Activated naive CD8-positive, alpha-beta T cell treated with anti-CD3 and anti-CD28 coated beads, Interleukin-2, amount 10 ng/mL, durations not matched to agents 7 days and 5 days (primary cell): Measurements from ENCODE around the gene BRMS1. TPM values are rescaled to one million over a fixed set of nuclear protein-coding genes. Genes with fewer than 3 reads are reported as not detected.

ENCODE experiments used
- ATAC-seq: fragments of 150-1000 bp; cut with Tn5 transposase; one replicate; pipeline ENCODE4 v1.10.0; 2021; ENCODE audit warnings: low read depth, moderate library complexity
- POLR2A ChIA-PET: fragments of 350-600 bp; sonication (Branson Sonifier 250); formaldehyde crosslinking; loops from one replicate; lab custom pipeline; 2021; ENCODE audit warnings: antibody characterized with exemption; lab: Charles Lee
- DNase-seq: peaks from one replicate; pipeline ENCODE4 v3.0.0; 2021
- H3K27ac Mint-ChIP-seq: one replicate; pipeline ENCODE4 v1.8.0; 2022; ENCODE audit warnings: mild to moderate bottlenecking, mixed read lengths
- H3K27me3 Mint-ChIP-seq: one replicate; pipeline ENCODE4 v1.8.0; 2022; ENCODE audit warnings: mild to moderate bottlenecking, moderate library complexity, mixed read lengths
- H3K36me3 Mint-ChIP-seq: one replicate; pipeline ENCODE4 v1.8.0; 2021; ENCODE audit warnings: mild to moderate bottlenecking, mixed read lengths
- H3K4me1 Mint-ChIP-seq: one replicate; pipeline ENCODE4 v1.8.0; 2021; ENCODE audit warnings: mixed read lengths
- H3K4me3 Mint-ChIP-seq: one replicate; pipeline ENCODE4 v1.8.0; 2022; ENCODE audit warnings: mild to moderate bottlenecking, moderate library complexity, mixed read lengths
- H3K9me3 Mint-ChIP-seq: one replicate; pipeline ENCODE4 v1.8.0; 2021; ENCODE audit warnings: mixed read lengths
- total RNA-seq, 2 experiments: library from RNA; stranded (reverse); gene quantifications; one replicate each; pipeline ENCODE4 v1.2.3, GENCODE V29; 2021

Gene BRMS1
- total RNA-seq, 2 experiments from 2014 or later: 45.4 to 47.8 TPM

DNA sequence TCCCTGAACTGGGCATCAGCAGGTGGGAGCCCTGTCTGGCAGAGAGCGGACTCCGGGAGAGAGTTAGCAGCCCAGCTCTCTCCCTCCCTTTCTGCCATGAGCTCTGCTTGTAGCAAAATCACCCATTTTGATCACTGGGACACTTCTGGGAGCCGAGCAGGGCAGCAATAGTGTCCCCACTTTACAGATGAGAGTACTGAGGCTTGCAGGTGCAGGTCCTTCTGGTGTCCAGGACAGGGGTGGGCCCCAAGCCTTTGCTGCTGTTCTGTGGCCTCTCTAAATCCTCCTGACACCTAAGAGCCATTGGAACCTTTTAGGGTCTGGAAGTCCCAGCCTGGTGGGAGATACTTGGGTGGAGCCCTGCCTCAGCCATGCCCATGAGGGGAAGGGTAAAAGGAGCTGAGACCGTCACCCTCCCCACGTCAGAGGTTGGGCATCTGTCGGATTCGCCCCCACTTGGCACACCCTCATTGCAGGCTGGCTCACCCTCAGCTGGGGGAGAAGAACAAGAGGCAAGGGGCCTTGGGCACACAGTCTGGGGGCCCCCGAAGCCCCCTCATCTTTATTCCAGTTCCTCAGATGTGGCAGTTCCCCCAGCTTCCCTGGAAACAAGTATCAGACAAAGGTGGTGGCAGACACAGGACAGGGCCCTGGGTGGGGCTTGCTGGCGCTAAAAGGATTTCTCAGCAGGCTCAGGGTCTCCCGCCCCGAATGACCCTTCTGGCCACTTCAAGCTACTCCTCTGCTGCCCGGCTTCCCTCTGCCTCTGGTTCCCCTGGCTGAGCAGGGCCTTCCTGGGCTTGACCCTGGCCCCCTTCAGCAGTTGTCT lies 13.1 kb downstream of the BRMS1 start:
- DNase-seq: peak; percentile 27
- Mint-ChIP-seq H3K36me3 (no peaks in the 10 kb centered on the region), H3K27ac (no peak overlapping the region), H3K4me1 (peaks cover 28% of the 10 kb centered on the region), H3K9me3 (no peaks in the 10 kb centered on the region), H3K27me3 (no peaks in the 10 kb centered on the region), H3K4me3 (no peak overlapping the region)
- POLR2A ChIA-PET: interaction anchor here (2.3 to 8.7 kb wide), 2 partner anchors 14 to 19 kb away, joined by 10 to 94 read pairs; partner anchors contain the start of gene CD248
- no peak for ATAC-seq

- ATAC-seq (no peak), DNase-seq (no peak)
- H3K4me1 Mint-ChIP-seq: peaks cover 23% of the 10 kb centered on the region
- H3K27ac Mint-ChIP-seq: no peak overlapping the region
- POLR2A ChIA-PET: interaction anchor here (2.3 to 8.7 kb wide), 2 partner anchors 14 to 18 kb away, joined by 10 to 94 read pairs; partner anchors contain the start of gene CD248
- H3K4me3 Mint-ChIP-seq: no peak overlapping the region
- no peaks in the 10 kb centered on the region for H3K9me3 Mint-ChIP-seq
- H3K27me3 Mint-ChIP-seq: no peaks in the 10 kb centered on the region
- no peaks in the 10 kb centered on the region for H3K36me3 Mint-ChIP-seq
Observed at GRCh38 chr11:66330931-66331330, 14.0 kb downstream of the BRMS1 start.

- H3K27ac Mint-ChIP-seq: no peak overlapping the region
- no peaks in the 10 kb centered on the region for H3K9me3 Mint-ChIP-seq
- H3K36me3 Mint-ChIP-seq: no peaks in the 10 kb centered on the region
- peaks cover 33% of the 10 kb centered on the region for H3K4me1 Mint-ChIP-seq
- H3K27me3 Mint-ChIP-seq: no peaks in the 10 kb centered on the region
- DNase-seq (no peak), ATAC-seq (no peak)
- H3K4me3 Mint-ChIP-seq: peak overlapping the region; percentile 26
- POLR2A ChIA-PET: interaction anchor here (1.1 to 8.7 kb wide), 3 partner anchors 12 to 43 kb away, joined by 3 to 94 read pairs (median 24); partner anchors contain the start of gene CD248
Observed at GRCh38 chr11:66329165-66329673, 15.7 kb downstream of the BRMS1 start.

DNA sequence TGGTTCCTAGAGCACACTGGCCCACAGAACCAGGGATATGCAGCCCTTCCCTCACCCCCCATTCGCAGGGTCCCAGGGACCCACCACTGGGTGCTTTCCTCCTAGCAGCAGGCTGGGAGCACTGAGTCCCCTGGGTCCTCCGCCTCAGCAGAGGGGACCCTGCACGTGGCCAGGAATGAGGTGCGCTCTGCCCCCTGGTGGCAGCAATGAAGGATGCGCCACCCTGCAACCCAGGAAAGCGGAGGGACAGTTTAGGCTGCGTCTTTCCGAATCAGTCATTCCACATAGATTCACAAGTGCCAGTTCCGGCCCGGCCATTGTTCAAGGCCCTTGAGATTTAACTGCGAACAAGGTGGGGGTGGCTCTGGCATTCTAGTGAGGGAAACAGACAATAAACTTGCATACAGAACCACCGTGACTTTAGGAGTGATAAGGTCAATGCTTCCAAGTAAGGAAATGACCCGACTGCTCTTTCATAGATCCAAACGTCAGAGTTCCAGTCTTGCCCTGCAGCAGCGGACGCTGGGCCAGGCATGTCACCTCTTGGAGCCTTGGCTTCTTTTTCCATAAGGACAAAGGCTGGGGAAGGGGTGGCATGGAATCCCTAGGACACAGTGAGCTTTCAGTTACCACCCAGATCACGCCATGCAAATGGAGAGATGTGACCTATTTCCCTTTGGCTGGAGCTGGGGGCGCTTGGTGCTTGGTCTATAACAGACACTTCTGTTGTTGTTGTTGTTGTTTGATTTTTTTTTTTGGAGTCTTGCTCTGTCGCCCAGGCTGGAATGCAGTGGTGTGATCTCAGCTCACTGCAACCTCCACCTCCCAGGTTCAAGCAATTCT lies 16.4 kb downstream of the BRMS1 start:
- H3K4me1 Mint-ChIP-seq: peaks cover 37% of the 10 kb centered on the region
- H3K27ac Mint-ChIP-seq: peak overlapping the region; percentile 89
- ATAC-seq: peak; percentile 59
- POLR2A ChIA-PET: interaction anchor here (1.1 to 8.7 kb wide), 4 partner anchors 12 to 44 kb away, joined by 3 to 215 read pairs (median 59); partner anchors contain the start of gene CD248
- peak; percentile 85 for DNase-seq
- H3K4me3 Mint-ChIP-seq: peak overlapping the region; percentile 26
- H3K36me3 Mint-ChIP-seq: peaks cover 2% of the 10 kb centered on the region
- no peaks in the 10 kb centered on the region for H3K27me3 Mint-ChIP-seq
- no peaks in the 10 kb centered on the region for H3K9me3 Mint-ChIP-seq

DNA sequence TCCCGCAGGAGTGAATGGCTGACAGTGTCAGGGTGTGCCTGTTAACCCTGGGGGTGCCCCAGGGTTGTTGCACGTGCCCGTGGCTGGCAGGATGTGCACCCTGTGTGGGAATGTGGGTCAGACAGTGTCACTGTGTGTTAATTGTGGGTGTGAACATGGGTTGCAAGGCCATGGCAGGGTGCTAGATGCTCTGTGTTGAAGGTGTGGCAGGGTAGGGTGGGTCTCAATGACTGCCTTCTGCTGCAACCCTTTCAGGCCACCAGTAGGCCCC lies 16.9 kb downstream of the BRMS1 start:
- peak overlapping the region; percentile 89 for H3K27ac Mint-ChIP-seq
- ATAC-seq (peak; percentile 40), DNase-seq (peak; percentile 68)
- no peaks in the 10 kb centered on the region for H3K9me3 Mint-ChIP-seq
- POLR2A ChIA-PET: interaction anchor here (4.3 kb wide), 1 partner anchor 13 kb away, joined by 215 read pairs; the partner anchor contains the start of gene CD248
- H3K4me3 Mint-ChIP-seq: peak overlapping the region; percentile 26
- H3K27me3 Mint-ChIP-seq: no peaks in the 10 kb centered on the region
- peaks cover 40% of the 10 kb centered on the region for H3K4me1 Mint-ChIP-seq
- H3K36me3 Mint-ChIP-seq: peaks cover 2% of the 10 kb centered on the region

DNA sequence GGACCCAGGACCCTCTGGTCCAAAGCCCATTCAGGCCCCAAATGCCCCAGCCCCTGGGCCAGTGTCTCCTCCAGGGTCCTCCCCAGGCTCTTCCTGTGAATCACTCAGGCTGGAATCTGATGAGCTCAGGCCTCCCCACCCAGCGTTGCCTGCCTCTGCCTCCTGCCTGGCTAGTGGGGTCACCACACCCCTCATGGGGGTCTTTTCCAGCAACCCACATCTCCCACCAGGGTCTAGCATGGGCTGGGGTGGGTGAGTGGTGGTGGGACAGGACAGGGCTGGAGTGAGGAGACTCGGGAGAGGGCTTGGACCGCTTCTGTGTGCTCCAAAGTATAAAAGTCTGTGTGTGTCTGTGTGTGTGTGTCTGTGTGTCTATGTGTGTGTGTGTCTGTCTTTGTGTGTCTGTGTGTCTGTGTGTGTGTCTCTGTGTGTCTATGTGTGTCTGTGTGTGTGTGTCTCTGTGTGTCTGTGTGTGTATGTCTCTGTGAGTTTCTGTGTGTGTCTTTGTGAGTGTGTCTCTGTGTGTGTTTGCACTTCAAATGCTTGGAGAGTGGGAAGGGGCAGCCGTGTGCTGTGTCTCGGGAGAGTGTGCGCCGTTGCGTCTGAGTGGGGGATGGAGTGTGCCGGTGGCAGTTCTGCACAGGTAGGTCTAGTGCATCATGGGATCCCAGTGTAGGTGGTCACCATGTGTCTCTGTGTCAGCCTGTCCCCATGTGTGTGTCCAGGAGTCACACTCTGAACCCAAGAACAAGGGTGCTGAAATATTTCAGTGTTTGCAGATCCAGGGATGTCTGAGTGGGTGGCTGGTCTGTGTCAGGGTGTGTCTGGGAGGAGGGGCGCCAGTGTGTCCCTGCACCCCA lies 17.5 kb downstream of the BRMS1 start:
- POLR2A ChIA-PET: interaction anchor here (1.2 to 4.3 kb wide), 3 partner anchors 9 to 45 kb away, joined by 3 to 215 read pairs (median 8); partner anchors contain the start of genes CD248, RIN1 and SLC29A2
- Mint-ChIP-seq H3K36me3 (peaks cover 2% of the 10 kb centered on the region), H3K27ac (peak overlapping the region; percentile 89), H3K27me3 (no peaks in the 10 kb centered on the region), H3K4me1 (peaks cover 41% of the 10 kb centered on the region), H3K9me3 (no peaks in the 10 kb centered on the region), H3K4me3 (peak overlapping the region; percentile 26)
- peak; percentile 53 for DNase-seq
- ATAC-seq: no peak

GRCh38 chr11:66326261-66327111 lies 18.4 kb downstream of the BRMS1 start:
- peak overlapping the region; percentile 81 for H3K4me3 Mint-ChIP-seq
- no peaks in the 10 kb centered on the region for H3K9me3 Mint-ChIP-seq
- peaks cover 2% of the 10 kb centered on the region for H3K36me3 Mint-ChIP-seq
- H3K4me1 Mint-ChIP-seq: peaks cover 45% of the 10 kb centered on the region
- H3K27ac Mint-ChIP-seq: peak overlapping the region; percentile 98
- POLR2A ChIA-PET: interaction anchor here (0.6 to 4.3 kb wide), 5 partner anchors 10 to 63 kb away, joined by 3 to 215 read pairs (median 4); partner anchors contain the start of genes CD248, RIN1 and SLC29A2
- no peaks in the 10 kb centered on the region for H3K27me3 Mint-ChIP-seq
- ATAC-seq (peak; percentile 72), DNase-seq (peak; percentile 78)

DNA sequence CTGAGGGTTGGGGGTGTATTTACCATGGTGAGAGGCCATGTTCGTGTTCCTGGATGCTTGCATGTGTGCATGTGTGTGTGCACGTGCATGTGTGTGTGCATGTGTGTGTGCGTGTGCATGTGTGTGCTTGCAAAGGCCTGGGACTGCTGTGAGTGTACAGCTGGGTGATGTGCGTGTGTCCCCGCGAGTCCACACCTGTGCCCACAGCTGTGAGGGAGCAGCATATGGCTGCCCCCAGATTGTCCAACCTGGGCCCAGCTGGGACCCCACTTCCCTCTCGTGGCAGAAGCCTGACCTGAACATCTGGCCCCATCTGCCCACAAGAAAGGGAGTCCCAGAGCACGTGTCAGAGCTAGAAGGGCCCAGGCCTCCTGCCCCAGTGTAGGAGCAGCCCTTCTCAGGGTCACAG lies 19.6 kb downstream of the BRMS1 start:
- Mint-ChIP-seq H3K4me3 (peak overlapping the region; percentile 81), H3K27me3 (no peaks in the 10 kb centered on the region), H3K36me3 (peaks cover 3% of the 10 kb centered on the region), H3K9me3 (peaks cover 1% of the 10 kb centered on the region), H3K4me1 (peaks cover 50% of the 10 kb centered on the region), H3K27ac (peak overlapping the region; percentile 98)
- POLR2A ChIA-PET: interaction anchor here (0.5 to 4.3 kb wide), 4 partner anchors 10 to 1077 kb away, joined by 3 to 215 read pairs (median 4); partner anchors contain the start of genes CD248 and RBM14
- ATAC-seq (no peak), DNase-seq (peak; percentile 58)

DNA sequence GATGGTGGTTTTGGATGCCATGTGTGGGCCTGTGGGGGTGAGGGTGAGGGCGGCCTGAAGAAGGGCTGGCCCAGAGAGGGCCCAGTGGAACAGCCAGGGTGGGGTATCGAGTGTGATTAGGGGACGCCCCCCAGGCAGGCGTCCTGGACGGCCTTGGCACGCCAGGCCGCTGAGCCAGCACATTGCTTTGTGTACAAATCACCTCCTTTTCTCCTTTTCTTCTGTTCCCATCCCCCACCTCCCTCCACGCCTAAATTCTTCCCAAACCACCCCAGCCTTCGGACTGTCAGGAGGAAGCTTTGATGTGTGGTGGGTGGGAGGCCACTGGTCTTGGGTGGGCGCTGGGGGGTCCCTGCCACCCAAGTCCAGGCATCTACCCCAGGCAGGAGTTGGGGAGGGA lies 20.2 kb downstream of the BRMS1 start:
- DNase-seq (no peak), ATAC-seq (no peak)
- Mint-ChIP-seq H3K9me3 (peaks cover 5% of the 10 kb centered on the region), H3K36me3 (peaks cover 7% of the 10 kb centered on the region), H3K4me1 (peaks cover 54% of the 10 kb centered on the region), H3K4me3 (no peak overlapping the region), H3K27me3 (no peaks in the 10 kb centered on the region), H3K27ac (peak overlapping the region; percentile 76)
- POLR2A ChIA-PET: interaction anchor here (0.5 to 4.3 kb wide), 3 partner anchors 10 to 292 kb away, joined by 3 to 215 read pairs (median 4); partner anchors contain the start of genes CD248 and RBM14

GRCh38 chr11:66323684-66324083 lies 21.2 kb downstream of the BRMS1 start:
- no peaks in the 10 kb centered on the region for H3K27me3 Mint-ChIP-seq
- H3K36me3 Mint-ChIP-seq: peaks cover 9% of the 10 kb centered on the region
- DNase-seq (no peak), ATAC-seq (no peak)
- H3K4me1 Mint-ChIP-seq: peaks cover 58% of the 10 kb centered on the region
- H3K9me3 Mint-ChIP-seq: peaks cover 5% of the 10 kb centered on the region
- H3K27ac Mint-ChIP-seq: peak overlapping the region; percentile 43
- POLR2A ChIA-PET: interaction anchor here (4.3 kb wide), 1 partner anchor 9 kb away, joined by 215 read pairs; the partner anchor contains the start of gene CD248
- H3K4me3 Mint-ChIP-seq: no peak overlapping the region

- DNase-seq: no peak
- no peak for ATAC-seq
- H3K4me3 Mint-ChIP-seq: no peak overlapping the region
- peak overlapping the region; percentile 95 for H3K27ac Mint-ChIP-seq
- POLR2A ChIA-PET: interaction anchor here (2.0 kb wide), 1 partner anchor 10 kb away, joined by 16 read pairs; no protein-coding TSS in a partner anchor
- H3K9me3 Mint-ChIP-seq: peaks cover 5% of the 10 kb centered on the region
- peaks cover 58% of the 10 kb centered on the region for H3K4me1 Mint-ChIP-seq
- no peaks in the 10 kb centered on the region for H3K27me3 Mint-ChIP-seq
- peaks cover 9% of the 10 kb centered on the region for H3K36me3 Mint-ChIP-seq
Observed at GRCh38 chr11:66322732-66323427, 22.0 kb downstream of the BRMS1 start.
